Hepatocyte (in vitro differentiated cells): ENCODE data around the gene CASP7. TPM values are rescaled to one million over a fixed set of nuclear protein-coding genes. Genes with fewer than 3 reads are reported as not detected.

Experiments used
- DNase-seq: peaks from one replicate; pipeline ENCODE4 v3.0.0-alpha.2; 2016; ENCODE audit warnings: low spot score
- H2AFZ ChIP-seq: fragments of 200-600 bp; sonication (generic); 2 replicates; pipeline ENCODE4 v1.6.0; 2016; ENCODE audit warnings: antibody characterized with exemption, mild to moderate bottlenecking
- H3K27ac ChIP-seq: fragments of 200-600 bp; sonication (generic); 2 replicates; pipeline ENCODE4 v1.5.1; 2016; ENCODE audit warnings: mild to moderate bottlenecking
- H3K27me3 ChIP-seq: fragments of 200-600 bp; sonication (generic); 2 replicates; pipeline ENCODE4 v1.6.1; 2016
- H3K36me3 ChIP-seq: fragments of 200-600 bp; sonication (generic); replicated peaks from 2 replicates; pipeline ENCODE4 v1.5.1; 2016; ENCODE audit warnings: low read depth; ENCODE audit not compliant: insufficient read depth
- H3K4me1 ChIP-seq: fragments of 200-600 bp; sonication (generic); 2 replicates; pipeline ENCODE4 v1.5.1; 2016; ENCODE audit warnings: mild to moderate bottlenecking, moderate library complexity; ENCODE audit not compliant: insufficient read depth
- H3K4me2 ChIP-seq: fragments of 200-600 bp; sonication (generic); 2 replicates; pipeline ENCODE4 v1.6.0; 2016
- H3K4me3 ChIP-seq: fragments of 200-600 bp; sonication (generic); 2 replicates; pipeline ENCODE4 v1.5.1; 2016; ENCODE audit warnings: mild to moderate bottlenecking
- H3K79me2 ChIP-seq: fragments of 200-600 bp; sonication (generic); 2 replicates; pipeline ENCODE4 v1.6.0; 2017; ENCODE audit warnings: mild to moderate bottlenecking
- H3K9me2 ChIP-seq: fragments of 200-600 bp; sonication (generic); replicated peaks from 2 replicates; pipeline ENCODE4 v1.6.0; 2017; ENCODE audit warnings: mild to moderate bottlenecking; ENCODE audit not compliant: insufficient read depth
- H3K9me3 ChIP-seq: fragments of 200-600 bp; sonication (generic); 2 replicates; pipeline ENCODE4 v1.5.1; 2016; ENCODE audit warnings: low read depth, mild to moderate bottlenecking
- H4K20me1 ChIP-seq: fragments of 200-600 bp; sonication (generic); 2 replicates; pipeline ENCODE4 v1.6.0; 2016; ENCODE audit warnings: mild to moderate bottlenecking; ENCODE audit not compliant: insufficient read depth, poor library complexity, severe bottlenecking
- CTCF ChIP-seq: fragments of 200-600 bp; sonication (generic); IDR thresholded peaks from 2 replicates; pipeline ENCODE4 v1.5.1; 2016; ENCODE audit warnings: antibody characterized with exemption, mild to moderate bottlenecking; ENCODE audit not compliant: poor library complexity
- EZH2 ChIP-seq: fragments of 200-600 bp; sonication (generic); IDR thresholded peaks from 2 replicates; pipeline ENCODE4 v1.6.1; 2016; ENCODE audit warnings: antibody characterized with exemption, mild to moderate bottlenecking, borderline replicate concordance
- EZH2phosphoT487 ChIP-seq: fragments of 200-600 bp; sonication (generic); IDR thresholded peaks from one replicate; pipeline ENCODE4 v1.6.1; 2018; ENCODE audit warnings: antibody characterized with exemption, mild to moderate bottlenecking, low read depth, moderate library complexity; ENCODE audit not compliant: unreplicated experiment, severe bottlenecking
- WGBS: methylation state at CpG from one replicate; pipeline ENCODE4 v1.1.6; 2016; ENCODE audit warnings: low lambda C conversion rate; ENCODE audit errors: missing lambda C conversion rate; 5-methylcytosine and 5-hydroxymethylcytosine counted together
- polyA plus RNA-seq: library from polyadenylated mRNA; unstranded; fragments of >200 nt; fragmentation: Nextera tagmentation; extraction: Ambion mirVana; gene quantifications from 2 replicates; pipeline ENCODE4 v1.2.1, GENCODE V29; 2016
- total RNA-seq: library from RNA; depleted of rRNA; stranded (reverse); fragments of >200 nt; gene quantifications from 2 replicates; pipeline ENCODE4 v1.2.3, GENCODE V29; 2014

CASP7 gene
- total and polyA plus RNA-seq, 2 experiments from 2014 or later: 19.8 to 35.0 TPM

GRCh38 chr10:113712755-113713639, 33.3 kb downstream of the CASP7 start:
- Histone ChIP-seq H3K4me3 (no peak overlapping the region), H3K4me2 (no peak overlapping the region), H3K9me3 (no peaks in the 10 kb centered on the region), H4K20me1 (no peaks in the 10 kb centered on the region), H3K27ac (no peak overlapping the region), H3K36me3 (no peaks in the 10 kb centered on the region), H3K9me2 (no peaks in the 10 kb centered on the region), H3K4me1 (peaks cover 3% of the 10 kb centered on the region), H3K27me3 (no peaks in the 10 kb centered on the region), H3K79me2 (no peaks in the 10 kb centered on the region), H2AFZ (no peak overlapping the region)
- no peak for DNase-seq
- TF ChIP-seq EZH2phosphoT487: no peak
- TF ChIP-seq CTCF: no peak
- no peak for TF ChIP-seq EZH2
- 69% methylated on average over 8 of the region's 8 CpGs for WGBS

- Histone ChIP-seq H3K27me3 (no peaks in the 10 kb centered on the region), H3K4me2 (no peak overlapping the region), H3K4me1 (peaks cover 3% of the 10 kb centered on the region), H2AFZ (no peak overlapping the region), H4K20me1 (no peaks in the 10 kb centered on the region), H3K36me3 (no peaks in the 10 kb centered on the region), H3K27ac (no peak overlapping the region), H3K9me3 (no peaks in the 10 kb centered on the region), H3K9me2 (no peaks in the 10 kb centered on the region), H3K79me2 (no peaks in the 10 kb centered on the region), H3K4me3 (no peak overlapping the region)
- no peak for DNase-seq
- WGBS: 90% methylated on average over 2 of the region's 2 CpGs
- TF ChIP-seq EZH2phosphoT487: no peak
- TF ChIP-seq CTCF: no peak
- no peak for TF ChIP-seq EZH2
Observed at GRCh38 chr10:113713640-113713982, 33.9 kb downstream of the CASP7 start.

- no peaks in the 10 kb centered on the region for H3K9me3 ChIP-seq
- H3K4me3 ChIP-seq: no peak overlapping the region
- no peaks in the 10 kb centered on the region for H3K4me1 ChIP-seq
- H3K36me3 ChIP-seq: no peaks in the 10 kb centered on the region
- no peaks in the 10 kb centered on the region for H3K79me2 ChIP-seq
- no peak for DNase-seq
- no peak for TF ChIP-seq CTCF
- TF ChIP-seq EZH2: no peak
- TF ChIP-seq EZH2phosphoT487: no peak
- no peak overlapping the region for H3K4me2 ChIP-seq
- H3K27me3 ChIP-seq: no peaks in the 10 kb centered on the region
- H3K9me2 ChIP-seq: no peaks in the 10 kb centered on the region
- no peaks in the 10 kb centered on the region for H4K20me1 ChIP-seq
- H2AFZ ChIP-seq: no peak overlapping the region
- H3K27ac ChIP-seq: no peak overlapping the region
- WGBS: 75% methylated on average over 2 of the region's 2 CpGs
Observed at GRCh38 chr10:113716109-113716910, 36.6 kb downstream of the CASP7 start.
